HepG2 (cell line): ENCODE measurements around the gene MN1. TPM values are rescaled to one million over a fixed set of nuclear protein-coding genes. Genes with fewer than 3 reads are reported as not detected.

Experiments used
- ATAC-seq: fragments of 200-7000 bp; cut with Tn5 transposase; 3 replicates; pipeline ENCODE4 v1.9.1; 2020; ENCODE audit warnings: mild to moderate bottlenecking, moderate library complexity
- BruUV-seq: library from RNA; stranded (reverse); fragments of 400-500 nt; replicated peaks from 2 replicates; lab custom pipeline; 2021; lab: Mats Ljungman, UMichigan
- CTCF ChIA-PET: fragments of 300-600 bp; formaldehyde crosslinking; extraction: SDS; loops from one replicate; lab custom pipeline; 2021; ENCODE audit warnings: low total read pairs, inconsistent platforms, low intra/inter-chr PET ratio; lab: Yijun Ruan, JAX
- POLR2A ChIA-PET: fragments of 350-600 bp; sonication (Branson Sonifier 250); formaldehyde crosslinking; loops from one replicate; lab custom pipeline; 2020; ENCODE audit warnings: antibody characterized with exemption, inconsistent platforms; lab: Yijun Ruan, JAX
- DNase-seq: peaks from one replicate; pipeline ENCODE4 v3.0.0-alpha.2; 2015; ENCODE audit warnings: low spot score
- FAIRE-seq: peaks from 3 replicates; lab custom pipeline; 2011; peaks lifted over from hg19 to GRCh38; lab: Jason Lieb, UNC
- H2AFZ ChIP-seq: one replicate; pipeline ENCODE4 v1.6.1; 2011; ENCODE audit warnings: low read length, inconsistent platforms
- H3K27ac ChIP-seq: fragments of 300-600 bp; 3 replicates; pipeline ENCODE4 v1.8.0; 2011; ENCODE audit warnings: mixed run types, mild to moderate bottlenecking, mixed read lengths, low read length, inconsistent platforms; ENCODE audit not compliant: insufficient read depth; ENCODE audit errors: extremely low read length
- H3K27me3 ChIP-seq, 2 experiments: fragments of 200-600 bp in 1 of 2; 2 replicates in 1 of 2; 3 replicates in 1 of 2; pipeline versions ENCODE4 v1.6.0 to v1.8.0; 2011; ENCODE audit warnings: low read length in 2 of 2, mild to moderate bottlenecking in 2 of 2, moderate library complexity in 2 of 2, inconsistent platforms in 1 of 2; ENCODE audit not compliant: insufficient read depth in 2 of 2, control insufficient read depth in 1 of 2
- H3K36me3 ChIP-seq, 2 experiments: fragments of 200-600 bp in 1 of 2; replicated peaks in 1 of 2; 2 replicates in 1 of 2; 3 replicates in 1 of 2; pipeline versions ENCODE4 v1.5.1 to v1.8.0; 2011; ENCODE audit warnings: low read length in 2 of 2, inconsistent platforms in 1 of 2; ENCODE audit not compliant: insufficient read depth in 2 of 2, control insufficient read depth in 1 of 2
- H3K4me1 ChIP-seq: 2 replicates; pipeline ENCODE4 v1.5.1; 2012; ENCODE audit warnings: low read length, inconsistent platforms; ENCODE audit not compliant: insufficient read depth
- H3K4me2 ChIP-seq: 2 replicates; pipeline ENCODE4 v1.6.0; 2011; ENCODE audit warnings: low read depth, low read length, inconsistent platforms
- H3K4me3 ChIP-seq, 3 experiments: fragments of 200-600 bp in 1 of 3; sonication (generic), shearing (Covaris generic) in 1 of 3; replicated peaks in 1 of 3; 2 replicates each; pipeline ENCODE4 v1.5.1; 2011 to 2016; ENCODE audit warnings: low read length in 3 of 3, inconsistent platforms in 2 of 3, low read depth in 2 of 3, mild to moderate bottlenecking in 2 of 3, control low read depth in 1 of 3, mixed read lengths in 1 of 3; ENCODE audit not compliant: insufficient read depth in 1 of 3
- H3K79me2 ChIP-seq: one replicate; pipeline ENCODE4 v1.6.1; 2011; ENCODE audit warnings: low read length, inconsistent platforms; ENCODE audit not compliant: insufficient read depth
- H3K9ac ChIP-seq: 2 replicates; pipeline ENCODE4 v1.6.0; 2011; ENCODE audit warnings: mild to moderate bottlenecking, low read depth, low read length, inconsistent platforms; ENCODE audit not compliant: insufficient read depth
- H3K9me3 ChIP-seq: 2 replicates; pipeline ENCODE4 v1.5.1; 2012; ENCODE audit warnings: mild to moderate bottlenecking, low read length
- H4K20me1 ChIP-seq: 2 replicates; pipeline ENCODE4 v1.6.0; 2011; ENCODE audit warnings: inconsistent platforms, mild to moderate bottlenecking, low read length, moderate library complexity; ENCODE audit not compliant: insufficient read depth
- CREM ChIP-seq, 2 experiments: sonication (generic) in 1 of 2; formaldehyde crosslinking in 1 of 2; IDR thresholded peaks; 2 replicates each; pipeline versions ENCODE4 v1.4.0 to v1.6.1; 2016 to 2020; ENCODE audit warnings: antibody characterized with exemption in 1 of 2, mild to moderate bottlenecking in 1 of 2, missing genetic modification reagents in 1 of 2
- FOSL1 ChIP-seq: sonication (generic); formaldehyde crosslinking; IDR thresholded peaks from 2 replicates; pipeline ENCODE4 v1.9.0; 2021; ENCODE audit warnings: missing genetic modification reagents, borderline replicate concordance
- GFI1 ChIP-seq: sonication (generic); formaldehyde crosslinking; IDR thresholded peaks from 2 replicates; pipeline ENCODE4 v1.5.0; 2020; ENCODE audit warnings: missing genetic modification reagents, mild to moderate bottlenecking, borderline replicate concordance
- IKZF4 ChIP-seq: sonication (generic); formaldehyde crosslinking; IDR thresholded peaks from 2 replicates; pipeline ENCODE4 v1.5.1; 2020; ENCODE audit warnings: borderline replicate concordance, mild to moderate bottlenecking, low read depth, missing genetic modification reagents; ENCODE audit errors: not compliant biosample characterization
- POGZ ChIP-seq: sonication (generic); formaldehyde crosslinking; IDR thresholded peaks from 2 replicates; pipeline ENCODE4 v1.4.0; 2020; ENCODE audit warnings: mild to moderate bottlenecking, missing genetic modification reagents
- SOX13 ChIP-seq, 3 experiments: fragments of 450-650 bp in 1 of 3; sonication (generic) in 1 of 3; formaldehyde crosslinking in 1 of 3; IDR thresholded peaks in 2 of 3; conservative IDR thresholded peaks in 1 of 3; 2 replicates each; pipeline versions ENCODE4 v1.5.0 to v1.6.1; 2016 to 2020; ENCODE audit warnings: antibody characterized with exemption in 1 of 3, mild to moderate bottlenecking in 1 of 3, missing compliant biosample characterization in 1 of 3, missing genetic modification reagents in 1 of 3, moderate library complexity in 1 of 3
- TEAD3 ChIP-seq: optimal IDR thresholded peaks from 2 replicates; pipeline ENCODE3; 2016; ENCODE audit warnings: borderline replicate concordance
- ZNF20 ChIP-seq: sonication (generic); formaldehyde crosslinking; IDR thresholded peaks from 2 replicates; pipeline ENCODE4 v1.4.0; 2020; ENCODE audit warnings: mild to moderate bottlenecking, moderate library complexity, missing genetic modification reagents
- WGBS: methylation state at CpG from one replicate; pipeline ENCODE4 v1.1.6; 2017; ENCODE audit warnings: low lambda C conversion rate; 5-methylcytosine and 5-hydroxymethylcytosine counted together
- in situ Hi-C: cut with HindIII; loops from 2 replicates; pipeline ENCODE4 v1.10.0; 2017; ENCODE audit warnings: low pct_unique_long_range_greater_than_20kb; ENCODE audit not compliant: extremely low pct_ligation_motif_present
- intact Hi-C: fragments of 100-400 bp; cut with micrococcal nuclease; formaldehyde crosslinking; loops from one replicate; pipeline ENCODE4 v1.10.0; 2022; ENCODE audit not compliant: unreplicated experiment
- polyA plus RNA-seq, 8 experiments: library from polyadenylated mRNA; depleted of rRNA in 3 of 8; stranded (reverse) in 7 of 8; unstranded in 1 of 8; fragments of >200 nt; fragmentation: Illumina TruSeq in 4 of 8; extraction: Trizol in 4 of 8; gene quantifications; 2 replicates each; pipeline versions ENCODE4 v1.2.1 to v1.2.3, GENCODE V29; 2011 to 2016; ENCODE audit warnings: low read depth in 4 of 8, missing spikeins in 1 of 8, mixed read lengths in 1 of 8; ENCODE audit not compliant: insufficient read depth in 1 of 8
- total RNA-seq, 5 experiments: library from RNA; depleted of rRNA; stranded (reverse); fragments of >200 nt; fragmentation: Illumina TruSeq; extraction: Trizol; gene quantifications; 2 replicates each; pipeline ENCODE4 v1.2.3, GENCODE V29; 2016; ENCODE audit warnings: low read depth in 1 of 5
- TF ChIP-seq, protein P1 (sequence below): sonication (generic); formaldehyde crosslinking; IDR thresholded peaks from 2 replicates; pipeline ENCODE4 v1.5.1; 2020; ENCODE audit warnings: missing genetic modification reagents, mild to moderate bottlenecking, borderline replicate concordance
- TF ChIP-seq, protein P2 (sequence below): IDR thresholded peaks from 2 replicates; pipeline ENCODE4 v1.6.1; 2016; ENCODE audit warnings: missing biosample characterization, missing genetic modification reagents, low read depth

MN1 gene
- total and polyA plus RNA-seq, 2 of the 13 experiments (the other 11 are each of a cell fraction or from before 2014, with no cell fraction given) = 0.01 TPM; not detected in 1

DNA sequence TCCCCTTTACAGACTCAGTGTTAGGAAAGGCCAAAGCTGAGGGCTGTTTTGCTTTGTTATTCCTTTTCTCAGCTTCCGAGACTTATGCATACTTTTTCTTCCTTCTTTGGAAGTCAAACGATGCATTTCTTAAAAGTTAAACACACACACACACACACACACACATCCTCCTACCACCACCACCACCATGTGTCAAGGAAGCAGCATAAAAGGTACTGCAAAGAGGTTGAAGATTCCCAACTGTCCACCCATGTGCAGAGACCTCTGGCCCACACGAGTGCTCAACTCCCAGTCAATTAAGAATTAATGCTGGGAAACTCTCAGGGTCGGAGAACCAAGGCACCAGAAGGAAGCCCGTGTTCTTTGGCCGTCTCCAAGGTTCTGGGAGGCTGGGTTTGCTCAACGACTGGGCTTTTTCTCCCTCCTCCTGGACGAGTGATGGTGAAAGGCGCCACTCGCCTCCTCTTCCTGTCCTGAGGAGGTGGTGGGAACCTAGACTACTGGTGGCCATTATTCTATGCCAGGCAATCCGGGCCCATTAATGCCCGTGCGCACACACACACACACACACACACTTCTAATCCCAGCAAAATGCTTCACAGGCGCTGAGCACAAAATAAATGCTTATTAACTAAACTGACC, 15.1 kb downstream of the MN1 start:
- no peaks in the 10 kb centered on the region for H3K9me3 ChIP-seq
- ATAC-seq (no peak), DNase-seq (no peak), FAIRE-seq (no peak)
- no peaks in the 10 kb centered on the region for H4K20me1 ChIP-seq
- no TSS peak for BruUV-seq
- H3K27ac ChIP-seq = no peak overlapping the region
- H3K9ac ChIP-seq = no peak overlapping the region
- no peak overlapping the region for H3K4me3 ChIP-seq
- POLR2A ChIA-PET = no interaction called here
- no peak overlapping the region for H3K4me2 ChIP-seq
- peaks cover 4 to 25% of the 10 kb centered on the region in 2 experiments; a peak in 3 of 5 replicates for H3K27me3 ChIP-seq
- CTCF ChIA-PET = no interaction called here
- intact Hi-C loops (no loop called here), in situ Hi-C loops (no loop called here)
- H3K36me3 ChIP-seq = no peaks in the 10 kb centered on the region
- no peaks in the 10 kb centered on the region for H3K79me2 ChIP-seq
- TF ChIP-seq GFI1 = no peak
- no peak for TF ChIP-seq POGZ
- TF ChIP-seq ZNF20 (CRISPR knock-in tag) = no peak
- no peak for TF ChIP-seq TEAD3
- TF ChIP-seq CREM (IDR thresholded peaks at IDR 0.05) = no peak
- no peak for TF ChIP-seq CREM (CRISPR knock-in tag; IDR thresholded peaks at IDR 0.05)
- TF ChIP-seq SOX13 (IDR thresholded peaks at IDR 0.05) = no peak
- no peak for TF ChIP-seq SOX13 (CRISPR knock-in tag; conservative IDR thresholded peaks at IDR 0.05 in 1 of 2, IDR thresholded peaks at IDR 0.05 in 1 of 2)
- TF ChIP-seq, protein P1, sequence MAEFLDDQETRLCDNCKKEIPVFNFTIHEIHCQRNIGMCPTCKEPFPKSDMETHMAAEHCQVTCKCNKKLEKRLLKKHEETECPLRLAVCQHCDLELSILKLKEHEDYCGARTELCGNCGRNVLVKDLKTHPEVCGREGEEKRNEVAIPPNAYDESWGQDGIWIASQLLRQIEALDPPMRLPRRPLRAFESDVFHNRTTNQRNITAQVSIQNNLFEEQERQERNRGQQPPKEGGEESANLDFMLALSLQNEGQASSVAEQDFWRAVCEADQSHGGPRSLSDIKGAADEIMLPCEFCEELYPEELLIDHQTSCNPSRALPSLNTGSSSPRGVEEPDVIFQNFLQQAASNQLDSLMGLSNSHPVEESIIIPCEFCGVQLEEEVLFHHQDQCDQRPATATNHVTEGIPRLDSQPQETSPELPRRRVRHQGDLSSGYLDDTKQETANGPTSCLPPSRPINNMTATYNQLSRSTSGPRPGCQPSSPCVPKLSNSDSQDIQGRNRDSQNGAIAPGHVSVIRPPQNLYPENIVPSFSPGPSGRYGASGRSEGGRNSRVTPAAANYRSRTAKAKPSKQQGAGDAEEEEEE (CRISPR knock-in tag) = no peak
- TF ChIP-seq IKZF4 = no peak
- TF ChIP-seq, protein P2, sequence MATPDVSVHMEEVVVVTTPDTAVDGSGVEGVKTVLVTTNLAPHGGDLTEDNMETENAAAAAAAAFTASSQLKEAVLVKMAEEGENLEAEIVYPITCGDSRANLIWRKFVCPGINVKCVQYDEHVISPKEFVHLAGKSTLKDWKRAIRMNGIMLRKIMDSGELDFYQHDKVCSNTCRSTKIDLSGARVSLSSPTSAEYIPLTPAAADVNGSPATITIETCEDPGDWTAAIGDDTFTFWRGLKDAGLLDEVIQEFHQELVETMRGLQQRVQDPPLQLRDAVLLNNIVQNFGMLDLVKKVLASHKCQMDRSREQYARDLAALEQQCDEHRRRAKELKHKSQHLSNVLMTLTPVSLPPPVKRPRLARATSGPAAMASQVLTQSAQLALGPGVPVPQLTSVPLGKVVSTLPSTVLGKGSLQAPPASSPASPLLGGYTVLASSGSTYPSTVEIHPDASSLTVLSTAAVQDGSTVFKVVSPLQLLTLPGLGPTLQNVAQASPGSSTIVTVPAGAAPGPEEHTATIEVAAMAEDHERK (CRISPR knock-in tag) = no peak
- TF ChIP-seq FOSL1 (CRISPR knock-in tag) = no peak
- no peak overlapping the region for H2AFZ ChIP-seq
- 24% methylated on average over 14 of the region's 14 CpGs for whole genome bisulfite sequencing
- H3K4me1 ChIP-seq = no peaks in the 10 kb centered on the region
